Right cardiac atrium (tissue), 5 donors: ENCODE results near the gene GINM1. TPM values are rescaled to one million over a fixed set of nuclear protein-coding genes. Genes with fewer than 3 reads are reported as not detected.
A peak's percentile ranks its signal among the peaks of the same experiment; 100 is the strongest.

ENCODE experiments used
- ATAC-seq, 2 donors: fragments of 200-7000 bp; cut with Tn5 transposase; one replicate each; pipeline versions ENCODE4 v1.8.0 to v1.9.1; 2020; ENCODE audit warnings: moderate library complexity in 2 of 2, mild to moderate bottlenecking in 1 of 2
- DNase-seq, 3 donors: peaks; one replicate each; pipeline ENCODE4 v3.0.0-alpha.2; 2020
- H3K27ac ChIP-seq: one replicate; pipeline ENCODE4 v1.5.1; 2013; ENCODE audit warnings: mild to moderate bottlenecking, low read length, control low read depth, moderate library complexity
- H3K27me3 ChIP-seq: one replicate; pipeline ENCODE4 v1.6.1; 2013; ENCODE audit not compliant: control insufficient read depth, insufficient read depth
- H3K4me1 ChIP-seq: one replicate; pipeline ENCODE4 v1.6.1; 2013; ENCODE audit warnings: low read length; ENCODE audit not compliant: control insufficient read depth, insufficient read depth
- H3K4me3 ChIP-seq: one replicate; pipeline ENCODE4 v1.5.1; 2013; ENCODE audit warnings: low read length, control low read depth
- H3K9me3 ChIP-seq: one replicate; pipeline ENCODE4 v1.6.1; 2013; ENCODE audit warnings: low read length; ENCODE audit not compliant: control insufficient read depth
- WGBS: extraction: QIAGEN DNeasy Blood & Tissue Kit; methylation state at CpG from one replicate; pipeline ENCODE4 v1.1.7; 2013; 5-methylcytosine and 5-hydroxymethylcytosine counted together
- intact Hi-C, 4 donors: fragments of 100-400 bp; cut with DNase I; formaldehyde crosslinking; loops; one replicate each; pipeline versions ENCODE4 v1.11.0 to v1.14.0; 2022 to 2023
- polyA plus RNA-seq: library from polyadenylated mRNA; stranded (reverse); fragments of 200-250 nt; gene quantifications from one replicate; pipeline ENCODE4 v1.2.3, GENCODE V29; 2013
- total RNA-seq, 4 donors: library from RNA; stranded (reverse); fragmentation: NEBNext Ultra II Directional; extraction: Animal tissue kit (Norgen Biotek cat#: 25700); gene quantifications; one replicate each; pipeline ENCODE4 v1.2.1, GENCODE V29; 2021
- donor health status: healthy with polysubstance abuse.
- donor health status: DM: no; HTN: yes; CAD: no.
- donor health status: DM: no; HTN: no; CAD: no.
- donor health status: DM: no; HTN: yes; CAD: no; lungs with severe emphysema.
- donor health status: DM: yes; HTN: yes; CAD: no.

The GINM1 gene
- total and polyA plus RNA-seq, 5 donors, result 40.1 to 61.8 (median 49.6) TPM

GRCh38 chr6:149593408-149593807 lies 27.2 kb downstream of the GINM1 start:
- Histone ChIP-seq H3K4me3 (no peak overlapping the region), H3K9me3 (no peaks in the 10 kb centered on the region), H3K27me3 (no peaks in the 10 kb centered on the region), H3K27ac (no peak overlapping the region), H3K4me1 (no peaks in the 10 kb centered on the region)
- ATAC-seq, result no peak
- DNase-seq, result no peak
- 100% methylated on average over 1 of the region's 1 CpG for WGBS
- intact Hi-C loops, result no loop called here

- H3K4me1 ChIP-seq, result no peaks in the 10 kb centered on the region
- ATAC-seq (no peak), DNase-seq (no peak)
- H3K9me3 ChIP-seq, result no peaks in the 10 kb centered on the region
- H3K27me3 ChIP-seq, result no peaks in the 10 kb centered on the region
- no peak overlapping the region for H3K4me3 ChIP-seq
- no peak overlapping the region for H3K27ac ChIP-seq
- WGBS, result over 99% methylated on average over 4 of the region's 4 CpGs
- intact Hi-C loops, result no loop called here
Observed at GRCh38 chr6:149600508-149600907, 34.3 kb downstream of the GINM1 start.

DNA sequence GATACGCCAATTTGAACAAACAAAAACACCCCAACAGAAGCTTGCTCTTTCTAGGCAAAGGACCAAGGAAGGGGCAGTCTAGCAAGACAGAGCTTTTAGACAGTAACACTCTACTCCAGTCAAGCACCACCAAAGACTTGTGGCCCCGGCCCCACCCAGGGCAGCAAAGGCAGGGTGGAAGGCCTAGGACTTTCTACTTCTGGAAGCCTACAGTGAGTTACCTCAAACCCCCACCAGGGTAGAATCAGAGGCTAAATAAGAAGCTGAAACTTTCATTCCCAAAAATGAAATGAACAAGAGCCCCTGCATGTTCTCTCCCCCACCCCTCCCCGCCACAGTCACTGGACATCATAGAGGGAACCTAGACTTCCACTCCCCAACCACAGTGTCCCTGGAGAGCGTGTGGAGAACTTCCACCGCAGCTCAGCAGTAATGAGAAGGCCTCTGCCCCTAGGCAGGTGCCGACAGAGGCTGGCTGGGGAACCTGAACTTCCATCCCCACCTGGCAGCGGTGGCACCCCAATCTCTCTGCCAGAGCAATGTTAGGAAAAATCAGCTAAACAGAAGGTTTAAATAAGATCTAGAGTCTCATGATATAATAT lies 42.3 kb downstream of the GINM1 start:
- no peak for ATAC-seq
- H3K27ac ChIP-seq, result no peak overlapping the region
- no peaks in the 10 kb centered on the region for H3K27me3 ChIP-seq
- intact Hi-C loops, result no loop called here
- H3K4me3 ChIP-seq, result no peak overlapping the region
- 95% methylated on average over 7 of the region's 7 CpGs for WGBS
- no peak for DNase-seq
- H3K4me1 ChIP-seq, result peaks cover 1% of the 10 kb centered on the region
- H3K9me3 ChIP-seq, result no peaks in the 10 kb centered on the region

DNA sequence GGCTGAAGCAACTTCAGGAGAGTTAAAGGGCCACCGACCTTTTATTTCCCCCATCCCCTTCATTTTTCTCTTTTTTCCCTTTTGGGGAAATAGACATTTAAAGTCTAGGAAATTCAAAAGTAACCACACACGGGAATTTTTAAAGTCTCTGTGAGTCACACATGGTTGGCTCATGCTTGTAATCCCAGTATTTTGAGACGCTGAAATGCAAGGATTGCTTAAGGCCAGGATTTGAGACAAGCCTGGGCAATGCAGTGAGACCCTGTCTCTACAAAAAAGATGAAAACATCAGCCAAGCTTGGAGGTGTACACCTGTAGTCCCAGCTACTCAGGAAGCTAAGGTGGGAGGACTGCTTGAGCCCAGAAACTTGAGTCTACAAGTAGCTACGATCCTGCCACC lies 48.2 kb downstream of the GINM1 start:
- no peaks in the 10 kb centered on the region for H3K27me3 ChIP-seq
- WGBS, result 91% methylated on average over 4 of the region's 4 CpGs
- ATAC-seq (no peak), DNase-seq (no peak)
- peaks cover 1% of the 10 kb centered on the region for H3K4me1 ChIP-seq
- intact Hi-C loops, result no loop called here
- no peaks in the 10 kb centered on the region for H3K9me3 ChIP-seq
- no peak overlapping the region for H3K4me3 ChIP-seq
- H3K27ac ChIP-seq, result no peak overlapping the region

- intact Hi-C loops, result no loop called here
- no peak overlapping the region for H3K27ac ChIP-seq
- WGBS, result 54% methylated on average over 5 of the region's 5 CpGs
- H3K27me3 ChIP-seq, result no peaks in the 10 kb centered on the region
- no peaks in the 10 kb centered on the region for H3K9me3 ChIP-seq
- no peak for DNase-seq
- H3K4me3 ChIP-seq, result no peak overlapping the region
- ATAC-seq, result peak in 1 of 2 donors; percentile 41
- H3K4me1 ChIP-seq, result no peaks in the 10 kb centered on the region
Observed at GRCh38 chr6:149615805-149616204, 49.6 kb downstream of the GINM1 start.

- H3K27ac ChIP-seq, result no peak overlapping the region
- no peak for ATAC-seq
- intact Hi-C loops, result no loop called here
Observed at GRCh38 chr6:149627672-149628071, 61.5 kb downstream of the GINM1 start.

GRCh38 chr6:149628875-149629510 lies 62.8 kb downstream of the GINM1 start:
- Histone ChIP-seq H3K9me3 (no peaks in the 10 kb centered on the region), H3K4me3 (no peak overlapping the region), H3K4me1 (no peaks in the 10 kb centered on the region), H3K27me3 (no peaks in the 10 kb centered on the region), H3K27ac (no peak overlapping the region)
- intact Hi-C loops, result no loop called here
- WGBS, result 90% methylated on average over 4 of the region's 4 CpGs
- no peak for DNase-seq
- ATAC-seq, result no peak

More at GRCh38 chr6:149627672-149628071, 61.5 kb downstream of the GINM1 start:
- H3K4me3 ChIP-seq, result no peak overlapping the region
- no peaks in the 10 kb centered on the region for H3K9me3 ChIP-seq
- H3K4me1 ChIP-seq, result no peaks in the 10 kb centered on the region
- DNase-seq, result no peak
- no peaks in the 10 kb centered on the region for H3K27me3 ChIP-seq

DNA sequence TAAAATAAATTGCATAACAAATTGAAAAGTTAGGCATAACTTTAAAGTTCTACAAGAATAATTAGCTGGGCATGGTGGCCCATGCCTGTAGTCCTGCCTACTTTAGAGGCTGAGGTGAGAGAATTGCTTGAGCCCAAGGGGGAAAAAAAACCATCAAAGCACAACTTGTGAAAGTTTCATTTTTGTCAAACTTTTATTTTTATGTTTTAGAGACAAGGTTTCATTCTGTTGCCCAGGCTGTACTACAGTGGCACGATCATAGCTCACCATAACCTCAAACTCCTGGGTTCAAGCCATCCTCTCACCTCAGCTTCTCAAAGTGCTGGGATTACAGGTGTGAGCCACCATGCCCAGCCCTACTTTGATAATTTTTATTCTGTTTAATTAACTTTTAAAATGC lies 68.1 kb downstream of the GINM1 start:
- no peaks in the 10 kb centered on the region for H3K9me3 ChIP-seq
- intact Hi-C loops, result no loop called here
- DNase-seq, result no peak
- ATAC-seq, result no peak
- no peaks in the 10 kb centered on the region for H3K4me1 ChIP-seq
- H3K27ac ChIP-seq, result no peak overlapping the region
- no peaks in the 10 kb centered on the region for H3K27me3 ChIP-seq
- 96% methylated on average over 1 of the region's 1 CpG for WGBS
- H3K4me3 ChIP-seq, result no peak overlapping the region

GRCh38 chr6:149636124-149636523 lies 69.9 kb downstream of the GINM1 start:
- DNase-seq (no peak), ATAC-seq (no peak)
- Histone ChIP-seq H3K9me3 (no peaks in the 10 kb centered on the region), H3K27ac (no peak overlapping the region), H3K27me3 (no peaks in the 10 kb centered on the region), H3K4me3 (no peak overlapping the region), H3K4me1 (no peaks in the 10 kb centered on the region)
- intact Hi-C loops, result no loop called here
- 78% methylated on average over 2 of the region's 2 CpGs for WGBS

Other genes starting within 250 kb of the GINM1 start
- gene TAB2, start 248.7 kb upstream of the GINM1 start, total RNA-seq, result 10 to 100 TPM; 62.7 to 73.9 (median 66.5) TPM
- 27.8 TPM for gene TAB2, start 248.7 kb upstream of the GINM1 start, polyA plus RNA-seq
- gene SUMO4, start 166.1 kb upstream of the GINM1 start, total RNA-seq, result under 1 TPM; 0.51 to 0.78 (median 0.62) TPM
- 0.32 TPM for gene SUMO4, start 166.1 kb upstream of the GINM1 start, polyA plus RNA-seq
- gene ZC3H12D, start 81.4 kb upstream of the GINM1 start, total RNA-seq, result 1 to 10 TPM in 1 of 4 donors, under 1 TPM in 3; 0.48 to 1.1 (median 0.64) TPM
- gene ZC3H12D, start 81.4 kb upstream of the GINM1 start, polyA plus RNA-seq, result 0.34 TPM
- gene PPIL4, start 20.3 kb upstream of the GINM1 start, total RNA-seq, result 10 to 100 TPM; 20.1 to 23.6 (median 21.3) TPM
- 19.8 TPM for gene PPIL4, start 20.3 kb upstream of the GINM1 start, polyA plus RNA-seq
- gene KATNA1, start 82.3 kb downstream of the GINM1 start, total RNA-seq, result 10 to 100 TPM in 3 of 4 donors, 1 to 10 TPM in 1; 9.9 to 13.4 (median 13.1) TPM
- 10.3 TPM for gene KATNA1, start 82.3 kb downstream of the GINM1 start, polyA plus RNA-seq
- 10 to 100 TPM; 13.5 to 19.0 (median 14.5) TPM for gene LATS1, start 151.7 kb downstream of the GINM1 start, total RNA-seq
- 4.8 TPM for gene LATS1, start 151.7 kb downstream of the GINM1 start, polyA plus RNA-seq
- gene NUP43, start 180.2 kb downstream of the GINM1 start, total RNA-seq, result 10 to 100 TPM; 22.5 to 24.9 (median 23.6) TPM
- gene NUP43, start 180.2 kb downstream of the GINM1 start, polyA plus RNA-seq, result 11.8 TPM
- gene PCMT1, start 183.4 kb downstream of the GINM1 start, total RNA-seq, result 100 to 1,000 TPM; 107 to 114 (median 111) TPM
- gene PCMT1, start 183.4 kb downstream of the GINM1 start, polyA plus RNA-seq, result 96.4 TPM